H9 (cell line): ENCODE results near the gene NFX1. TPM values are rescaled to one million over a fixed set of nuclear protein-coding genes. Genes with fewer than 3 reads are reported as not detected.

Source experiments
- DNase-seq: peaks from one replicate; pipeline ENCODE4 v3.0.0-alpha.2; 2017
- H2AFZ ChIP-seq: one replicate; pipeline ENCODE4 v1.6.1; 2013; ENCODE audit warnings: mild to moderate bottlenecking, low read length, control low read depth, moderate library complexity
- H2AK5ac ChIP-seq: 2 replicates; pipeline ENCODE4 v1.6.1; 2013; ENCODE audit warnings: low read length, control low read depth, mixed read lengths; ENCODE audit not compliant: insufficient read length
- H2BK120ac ChIP-seq: one replicate; pipeline ENCODE4 v1.6.1; 2013; ENCODE audit warnings: low read depth, mild to moderate bottlenecking, low read length, control low read depth, inconsistent platforms; ENCODE audit not compliant: poor library complexity, severe bottlenecking
- H2BK12ac ChIP-seq: 2 replicates; pipeline ENCODE4 v1.6.1; 2013; ENCODE audit warnings: low read length, control low read depth, mixed read lengths, low read depth; ENCODE audit not compliant: insufficient read length
- H2BK15ac ChIP-seq: 2 replicates; pipeline ENCODE4 v1.6.1; 2013; ENCODE audit warnings: low read depth, low read length, control low read depth
- H2BK20ac ChIP-seq: one replicate; pipeline ENCODE4 v1.6.1; 2013; ENCODE audit warnings: low read depth, mild to moderate bottlenecking, low read length, control low read depth, inconsistent platforms; ENCODE audit not compliant: poor library complexity, severe bottlenecking
- H2BK5ac ChIP-seq: 2 replicates; pipeline ENCODE4 v1.6.1; 2013; ENCODE audit warnings: low read length, control low read depth, mixed read lengths; ENCODE audit not compliant: insufficient read length
- H3K14ac ChIP-seq: 2 replicates; pipeline ENCODE4 v1.6.1; 2013; ENCODE audit warnings: low read length, control low read depth; ENCODE audit not compliant: insufficient read depth
- H3K18ac ChIP-seq: 2 replicates; pipeline ENCODE4 v1.6.1; 2013; ENCODE audit warnings: low read depth, mild to moderate bottlenecking, mixed read lengths, low read length, control low read depth; ENCODE audit not compliant: insufficient read length
- H3K23ac ChIP-seq: 2 replicates; pipeline ENCODE4 v1.6.1; 2013; ENCODE audit warnings: low read length, control low read depth, mixed read lengths, low read depth; ENCODE audit not compliant: insufficient read length
- H3K23me2 ChIP-seq: 2 replicates; pipeline ENCODE4 v1.6.1; 2013; ENCODE audit warnings: low read depth, mild to moderate bottlenecking, mixed read lengths, low read length, control low read depth; ENCODE audit not compliant: insufficient read length, poor library complexity, severe bottlenecking
- H3K27ac ChIP-seq: 2 replicates; pipeline ENCODE4 v1.5.1; 2013; ENCODE audit warnings: low read length, control low read depth, mixed read lengths, low read depth; ENCODE audit not compliant: insufficient read length
- H3K27me3 ChIP-seq: 2 replicates; pipeline ENCODE4 v1.6.1; 2013; ENCODE audit warnings: low read length, control low read depth, inconsistent platforms; ENCODE audit not compliant: insufficient read depth
- H3K4ac ChIP-seq: 2 replicates; pipeline ENCODE4 v1.6.1; 2013; ENCODE audit warnings: low read depth, mild to moderate bottlenecking, control low read depth, inconsistent platforms, low read length, moderate library complexity
- H3K4me1 ChIP-seq: 2 replicates; pipeline ENCODE4 v1.6.1; 2013; ENCODE audit warnings: low read length, control low read depth, inconsistent platforms; ENCODE audit not compliant: insufficient read depth
- H3K4me2 ChIP-seq: 2 replicates; pipeline ENCODE4 v1.6.1; 2013; ENCODE audit warnings: low read length, control low read depth, mixed read lengths; ENCODE audit not compliant: insufficient read length, insufficient read depth
- H3K56ac ChIP-seq: 2 replicates; pipeline ENCODE4 v1.6.1; 2013; ENCODE audit warnings: low read depth, mild to moderate bottlenecking, mixed read lengths, low read length, control low read depth; ENCODE audit not compliant: insufficient read length
- H3K79me1 ChIP-seq: 2 replicates; pipeline ENCODE4 v1.6.1; 2013; ENCODE audit warnings: low read depth, mild to moderate bottlenecking, moderate library complexity, low read length, control low read depth, inconsistent platforms; ENCODE audit not compliant: insufficient read depth, poor library complexity, severe bottlenecking
- H3K79me2 ChIP-seq: 2 replicates; pipeline ENCODE4 v1.6.1; 2013; ENCODE audit warnings: low read length, control low read depth, inconsistent platforms; ENCODE audit not compliant: insufficient read depth
- H3K9ac ChIP-seq: 2 replicates; pipeline ENCODE4 v1.6.1; 2013; ENCODE audit warnings: low read length, control low read depth, mixed read lengths; ENCODE audit not compliant: insufficient read length; ENCODE audit errors: extremely low read depth
- H3K9me3 ChIP-seq: one replicate; pipeline ENCODE4 v1.6.1; 2013; ENCODE audit warnings: low read depth, low read length, inconsistent platforms; ENCODE audit not compliant: control insufficient read depth
- H3T11ph ChIP-seq: one replicate; pipeline ENCODE4 v1.6.1; 2013; ENCODE audit warnings: mild to moderate bottlenecking, low read length, control low read depth, inconsistent platforms
- H4K20me1 ChIP-seq: one replicate; pipeline ENCODE4 v1.6.1; 2013; ENCODE audit not compliant: control insufficient read depth, insufficient read length, insufficient read depth
- H4K5ac ChIP-seq: 2 replicates; pipeline ENCODE4 v1.6.1; 2013; ENCODE audit warnings: low read depth, mild to moderate bottlenecking, mixed read lengths, low read length, control low read depth; ENCODE audit not compliant: insufficient read length
- H4K8ac ChIP-seq: replicated peaks from 2 replicates; pipeline ENCODE4 v1.6.1; 2013; ENCODE audit warnings: low read length, control low read depth, mixed read lengths, low read depth; ENCODE audit not compliant: insufficient read length
- H4K91ac ChIP-seq: 2 replicates; pipeline ENCODE4 v1.6.1; 2013; ENCODE audit warnings: low read depth, mild to moderate bottlenecking, moderate library complexity, mixed read lengths, low read length, control low read depth; ENCODE audit not compliant: insufficient read length
- H3K27ac Mint-ChIP-seq, 3 experiments: 2 replicates in 2 of 3; 3 replicates in 1 of 3; pipeline ENCODE4 v1.8.0; 2020 to 2021; ENCODE audit warnings: mixed read lengths in 3 of 3, mild to moderate bottlenecking in 1 of 3, moderate library complexity in 1 of 3
- H3K27me3 Mint-ChIP-seq: 2 replicates; pipeline ENCODE4 v1.8.0; 2021; ENCODE audit warnings: low read depth, mild to moderate bottlenecking, moderate library complexity, mixed read lengths
- H3K36me3 Mint-ChIP-seq, 3 experiments: 2 replicates in 2 of 3; 3 replicates in 1 of 3; pipeline ENCODE4 v1.8.0; 2020 to 2021; ENCODE audit warnings: low read depth in 3 of 3, mixed read lengths in 3 of 3; ENCODE audit not compliant: insufficient read depth in 1 of 3
- H3K4me1 Mint-ChIP-seq, 2 experiments: 2 replicates each; pipeline ENCODE4 v1.8.0; 2020; ENCODE audit warnings: mixed read lengths in 2 of 2
- H3K4me3 Mint-ChIP-seq, 2 experiments: 2 replicates in 1 of 2; 3 replicates in 1 of 2; pipeline ENCODE4 v1.8.0; 2020 to 2021; ENCODE audit warnings: mild to moderate bottlenecking in 2 of 2, mixed read lengths in 2 of 2, moderate library complexity in 1 of 2
- H3K9me3 Mint-ChIP-seq, 2 experiments: 2 replicates in 1 of 2; 3 replicates in 1 of 2; pipeline ENCODE4 v1.8.0; 2020; ENCODE audit warnings: mild to moderate bottlenecking in 2 of 2, mixed read lengths in 2 of 2, moderate library complexity in 1 of 2
- CTCF ChIP-seq: fragments of 200-600 bp; sonication (generic); conservative IDR thresholded peaks from 3 replicates; pipeline ENCODE4 v1.8.0; 2021; ENCODE audit warnings: antibody characterized with exemption, mild to moderate bottlenecking
- WGBS: extraction: QIAGEN DNeasy Blood & Tissue Kit; methylation state at CpG from one replicate; pipeline ENCODE4 v1.1.7; 2013; ENCODE audit warnings: missing lambda C conversion rate, low lambda C conversion rate, mixed read lengths; ENCODE audit not compliant: insufficient read length; ENCODE audit errors: extremely low coverage; 5-methylcytosine and 5-hydroxymethylcytosine counted together
- total RNA-seq: library from RNA; stranded (reverse); gene quantifications from 2 replicates; pipeline ENCODE4 v1.2.1, GENCODE V29; 2021

The NFX1 gene
- total RNA-seq, 1 experiment from 2014 or later: 35.1 TPM

- no CpG with 5 or more reads among the region's 8 CpGs for WGBS
- Histone ChIP-seq H3T11ph (no peak overlapping the region), H2BK120ac (no peak overlapping the region), H3K18ac (no peak overlapping the region), H4K20me1 (no peaks in the 10 kb centered on the region), H2AK5ac (no peak overlapping the region), H2BK15ac (no peak overlapping the region), H3K56ac (no peak overlapping the region), H3K23ac (no peak overlapping the region), H3K79me1 (no peaks in the 10 kb centered on the region), H3K27me3 (no peaks in the 10 kb centered on the region), H3K79me2 (no peaks in the 10 kb centered on the region), H4K5ac (no peak overlapping the region), H2BK5ac (no peak overlapping the region), H3K27ac (no peak overlapping the region), H3K4me1 (no peaks in the 10 kb centered on the region), H3K23me2 (no peaks in the 10 kb centered on the region), H2BK20ac (no peak overlapping the region), H4K91ac (no peak overlapping the region), H3K4ac (no peak overlapping the region), H3K9me3 (no peaks in the 10 kb centered on the region), H2BK12ac (no peak overlapping the region), H3K4me2 (no peak overlapping the region), H3K14ac (no peak overlapping the region), H3K9ac (no peak overlapping the region), H4K8ac (no peak overlapping the region), H2AFZ (no peak overlapping the region)
- peaks cover 45 to 76% (median 58%) of the 10 kb centered on the region in 3 experiments for H3K36me3 Mint-ChIP-seq
- H3K27me3 Mint-ChIP-seq: no peaks in the 10 kb centered on the region
- H3K9me3 Mint-ChIP-seq: no peaks in the 10 kb centered on the region; a peak in 1 of 5 replicates
- no peak overlapping the region for H3K4me3 Mint-ChIP-seq
- no peaks in the 10 kb centered on the region for H3K4me1 Mint-ChIP-seq
- TF ChIP-seq CTCF: no peak
- DNase-seq: no peak
- no peak overlapping the region for H3K27ac Mint-ChIP-seq
Observed at GRCh38 chr9:33255014-33255413, 35.3 kb upstream of the NFX1 start.
